K562 (cell line): Measurements from ENCODE around the gene HRH4. TPM values are rescaled to one million over a fixed set of nuclear protein-coding genes. Genes with fewer than 3 reads are reported as not detected.

Experiments used
- ATAC-seq: fragments of 200-7000 bp; cut with Tn5 transposase; 3 replicates; pipeline ENCODE4 v1.9.1; 2020; ENCODE audit warnings: moderate library complexity
- BruUV-seq: library from RNA; stranded (reverse); fragments of 400-500 nt; replicated peaks from 2 replicates; lab custom pipeline; 2021; lab: Mats Ljungman, UMichigan
- CTCF ChIA-PET: fragments of 300-600 bp; formaldehyde crosslinking; extraction: SDS; loops from one replicate; lab custom pipeline; 2021; ENCODE audit warnings: low intra/inter-chr PET ratio; lab: Yijun Ruan, JAX
- POLR2A ChIA-PET: fragments of 300-600, 350-650 bp; sonication (Branson Sonifier 250); formaldehyde crosslinking; extraction: SDS; loops from one replicate; lab custom pipeline; 2021; ENCODE audit warnings: antibody characterized with exemption, inconsistent platforms; lab: Yijun Ruan, JAX
- DNase-seq, 4 experiments: peaks; one replicate each; pipeline versions ENCODE4 v3.0.0 to v3.0.0-alpha.2; 2011 to 2018; ENCODE audit warnings: low spot score in 3 of 4, mixed read lengths in 3 of 4; ENCODE audit errors: extremely low read depth in 1 of 4
- FAIRE-seq: peaks from 2 replicates; lab custom pipeline; 2011; peaks lifted over from hg19 to GRCh38; lab: Jason Lieb, UNC
- H2AFZ ChIP-seq: 2 replicates; pipeline ENCODE4 v1.6.0; 2011; ENCODE audit warnings: low read depth, low read length, control low read depth, inconsistent platforms
- H3K27ac ChIP-seq: fragments of 200-600 bp; 3 replicates; pipeline ENCODE4 v1.8.0; 2011; ENCODE audit warnings: low read depth, mild to moderate bottlenecking, control low read depth, inconsistent platforms, low read length, moderate library complexity, mixed read lengths; ENCODE audit errors: extremely low read depth
- H3K27me3 ChIP-seq, 2 experiments: fragments of 300-600 bp in 1 of 2; 2 replicates in 1 of 2; 3 replicates in 1 of 2; pipeline versions ENCODE4 v1.6.0 to v1.8.0; 2011; ENCODE audit warnings: inconsistent platforms in 2 of 2, low read length in 2 of 2, mild to moderate bottlenecking in 1 of 2, mixed read lengths in 1 of 2, moderate library complexity in 1 of 2; ENCODE audit not compliant: control insufficient read depth in 2 of 2, insufficient read depth in 2 of 2
- H3K36me3 ChIP-seq: fragments of 300-600 bp; 3 replicates; pipeline ENCODE4 v1.8.0; 2011; ENCODE audit warnings: mild to moderate bottlenecking, low read length, inconsistent platforms; ENCODE audit not compliant: control insufficient read depth, insufficient read depth
- H3K4me1 ChIP-seq, 2 experiments: fragments of 200-600 bp in 1 of 2; replicated peaks in 1 of 2; 2 replicates in 1 of 2; 3 replicates in 1 of 2; pipeline versions ENCODE4 v1.5.1 to v1.8.0; 2011; ENCODE audit warnings: inconsistent platforms in 2 of 2, low read length in 2 of 2, mild to moderate bottlenecking in 1 of 2, mixed read lengths in 1 of 2, moderate library complexity in 1 of 2; ENCODE audit not compliant: control insufficient read depth in 2 of 2, insufficient read depth in 2 of 2
- H3K4me2 ChIP-seq: 2 replicates; pipeline ENCODE4 v1.6.1; 2011; ENCODE audit warnings: low read length, control low read depth, inconsistent platforms, mixed read lengths; ENCODE audit not compliant: insufficient read depth
- H3K4me3 ChIP-seq: fragments of 200-600 bp; sonication (generic), shearing (Covaris generic); 2 replicates; pipeline ENCODE4 v1.5.1; 2016; ENCODE audit warnings: control low read depth, inconsistent platforms
- H3K79me2 ChIP-seq: fragments of 200-600 bp; 3 replicates; pipeline ENCODE4 v1.8.0; 2011; ENCODE audit warnings: low read length, inconsistent platforms; ENCODE audit not compliant: control insufficient read depth, insufficient read depth
- H3K9ac ChIP-seq, 2 experiments: 2 replicates each; pipeline versions ENCODE4 v1.6.0 to v1.6.1; 2011; ENCODE audit warnings: low read depth in 2 of 2, low read length in 2 of 2, control low read depth in 1 of 2, inconsistent platforms in 1 of 2, mild to moderate bottlenecking in 1 of 2, mixed read lengths in 1 of 2; ENCODE audit not compliant: insufficient read depth in 1 of 2
- H3K9me1 ChIP-seq: one replicate; pipeline ENCODE4 v1.6.0; 2011; ENCODE audit warnings: inconsistent platforms, mild to moderate bottlenecking, low read length, moderate library complexity; ENCODE audit not compliant: control insufficient read depth, insufficient read depth
- H3K9me3 ChIP-seq: replicated peaks from 2 replicates; pipeline ENCODE4 v1.5.1; 2011; ENCODE audit warnings: low read depth, low read length, inconsistent platforms; ENCODE audit not compliant: control insufficient read depth, insufficient read depth
- H4K20me1 ChIP-seq: replicated peaks from 2 replicates; pipeline ENCODE4 v1.6.1; 2011; ENCODE audit warnings: low read length, inconsistent platforms, mixed read lengths; ENCODE audit not compliant: control insufficient read depth, insufficient read depth
- BHLHE40 ChIP-seq: IDR thresholded peaks from 2 replicates; pipeline ENCODE4 v1.6.1; 2011; ENCODE audit warnings: low read length, improper control_type of control experiment
- CBX2 ChIP-seq: fragments of 200-600 bp; sonication (generic); IDR thresholded peaks from one replicate; pipeline ENCODE4 v1.6.1; 2012; ENCODE audit warnings: mild to moderate bottlenecking, low read length, inconsistent platforms; ENCODE audit not compliant: insufficient read depth, poor library complexity, severe bottlenecking
- CEBPZ ChIP-seq: fragments of 150-350 bp; IDR thresholded peaks from 2 replicates; pipeline ENCODE4 v1.6.1; 2014; ENCODE audit warnings: low read depth, mild to moderate bottlenecking, low read length, borderline replicate concordance
- CXXC5 ChIP-seq: fragments of 250-450 bp; sonication (Bioruptor Pico); IDR thresholded peaks from 2 replicates; pipeline ENCODE4 v1.8.0; 2022; ENCODE audit warnings: inconsistent platforms, mild to moderate bottlenecking, moderate library complexity
- EHMT2 ChIP-seq: fragments of 450-650 bp; IDR thresholded peaks from 2 replicates; pipeline ENCODE4 v1.6.1; 2018; ENCODE audit warnings: antibody characterized with exemption
- GTF2E2 ChIP-seq: fragments of 200-800 bp; sonication (Bioruptor generic); IDR thresholded peaks from 2 replicates; pipeline ENCODE4 v1.6.1; 2016; ENCODE audit warnings: missing genetic modification characterization, missing compliant biosample characterization
- MTA2 ChIP-seq: fragments of 450-650 bp; IDR thresholded peaks from 2 replicates; pipeline ENCODE4 v1.6.1; 2016; ENCODE audit warnings: low read depth
- NCOA4 ChIP-seq: fragments of 450-650 bp; IDR thresholded peaks from 2 replicates; pipeline ENCODE4 v1.6.1; 2018; ENCODE audit warnings: mild to moderate bottlenecking; ENCODE audit not compliant: partially characterized antibody
- NFIC ChIP-seq: fragments of 450-650 bp; IDR thresholded peaks from 2 replicates; pipeline ENCODE4 v1.6.1; 2017; ENCODE audit warnings: mild to moderate bottlenecking, inconsistent platforms
- NR2C2 ChIP-seq, 2 experiments: fragments of 200-800 bp in 1 of 2; sonication (Bioruptor generic) in 1 of 2; sonication (generic) in 1 of 2; formaldehyde crosslinking in 1 of 2; IDR thresholded peaks; 2 replicates each; pipeline versions ENCODE4 v1.6.1 to v1.8.0; 2016 to 2022; ENCODE audit warnings: mild to moderate bottlenecking in 1 of 2, missing compliant biosample characterization in 1 of 2, missing genetic modification characterization in 1 of 2, missing genetic modification reagents in 1 of 2
- RBM15 ChIP-seq: fragments of 200-400 bp; formaldehyde crosslinking; IDR thresholded peaks from 2 replicates; pipeline ENCODE4 v1.6.1; 2018; ENCODE audit warnings: mild to moderate bottlenecking, low read length, moderate library complexity; ENCODE audit not compliant: insufficient read depth
- RFX1 ChIP-seq: fragments of 450-650 bp; IDR thresholded peaks from 2 replicates; pipeline ENCODE4 v1.6.1; 2016; ENCODE audit warnings: mild to moderate bottlenecking, moderate library complexity
- TAL1 ChIP-seq: fragments of 450-650 bp; IDR thresholded peaks from 2 replicates; pipeline ENCODE4 v1.6.1; 2016; ENCODE audit warnings: mild to moderate bottlenecking
- TFE3 ChIP-seq: fragments of 450-650 bp; formaldehyde crosslinking; IDR thresholded peaks from 2 replicates; pipeline ENCODE4 v1.4.0; 2020; ENCODE audit warnings: mild to moderate bottlenecking, mixed read lengths
- ZNF444 ChIP-seq: fragments of 250-450 bp; sonication (Bioruptor Pico); IDR thresholded peaks from 2 replicates; pipeline ENCODE4 v1.4.0; 2020; ENCODE audit warnings: mild to moderate bottlenecking, moderate library complexity
- ZNF766 ChIP-seq: fragments of 200-800 bp; sonication (Bioruptor generic); conservative IDR thresholded peaks from 2 replicates; pipeline ENCODE4 v1.6.1; 2016; ENCODE audit warnings: missing genetic modification characterization, missing compliant biosample characterization
- WGBS: fragments of 100-300 bp; shearing (Covaris generic); methylation state at CpG from one replicate; pipeline ENCODE4 v1.1.6; 2016; ENCODE audit warnings: low coverage, mixed read lengths; ENCODE audit not compliant: insufficient coverage; ENCODE audit errors: missing lambda C conversion rate; 5-methylcytosine and 5-hydroxymethylcytosine counted together
- in situ Hi-C: fragments of 300-500 bp; cut with MboI; formaldehyde crosslinking; loops from 4 replicates; pipeline ENCODE4 v1.15.0; 2018; ENCODE audit warnings: inconsistent platforms, mixed read lengths
- intact Hi-C: fragments of 100-400 bp; cut with micrococcal nuclease; formaldehyde crosslinking; loops from 2 replicates; pipeline ENCODE4 v1.14.2; 2022
- polyA plus RNA-seq, 8 experiments: library from polyadenylated mRNA; depleted of rRNA in 4 of 8; stranded (reverse) in 5 of 8; unstranded in 3 of 8; fragments of >200 nt; fragmentation: Nextera tagmentation in 2 of 8; fragmentation: Illumina TruSeq in 1 of 8; extraction: Ambion mirVana in 2 of 8; extraction: Trizol in 1 of 8; gene quantifications; 2 replicates each; pipeline versions ENCODE4 v1.2.1 to v1.2.3, GENCODE V29; 2011 to 2014; ENCODE audit warnings: inconsistent platforms in 1 of 8, missing spikeins in 1 of 8
- total RNA-seq, 7 experiments: library from RNA; depleted of rRNA in 6 of 7; stranded (reverse); fragments of >200 nt in 6 of 7; fragmentation: Illumina TruSeq in 2 of 7; extraction: Trizol in 2 of 7; gene quantifications; 2 replicates each; pipeline versions ENCODE4 v1.2.1 to v1.2.3, GENCODE V29; 2011 to 2021; ENCODE audit warnings: low replicate concordance in 1 of 7

HRH4 gene
- total and polyA plus RNA-seq, 9 of the 15 experiments (the other 6 are each of a cell fraction or from before 2014, with no cell fraction given) = not detected

GRCh38 chr18:24502667-24503523 is 42.5 kb downstream of the HRH4 start:
- H3K4me3 ChIP-seq = no peak overlapping the region
- peaks cover 0 to 7% of the 10 kb centered on the region in 2 experiments; a peak in 2 of 5 replicates for H3K27me3 ChIP-seq
- in situ Hi-C loops = no loop called here
- no peak overlapping the region for H2AFZ ChIP-seq
- H3K27ac ChIP-seq = no peak overlapping the region
- TF ChIP-seq ZNF766 = no peak
- TF ChIP-seq GTF2E2 (tag) = no peak
- TF ChIP-seq RFX1 = no peak
- no peak for TF ChIP-seq TFE3 (CRISPR knock-in tag)
- no peak for TF ChIP-seq ZNF444
- no peak for TF ChIP-seq CEBPZ
- TF ChIP-seq BHLHE40 = no peak
- TF ChIP-seq NCOA4 = no peak
- TF ChIP-seq CBX2 = no peak
- no peak for TF ChIP-seq EHMT2
- TF ChIP-seq RBM15 = no peak
- TF ChIP-seq TAL1 = no peak
- no peak for TF ChIP-seq NFIC
- no peak for TF ChIP-seq MTA2
- TF ChIP-seq NR2C2 (CRISPR knock-in tag; IDR thresholded peaks at IDR 0.05) = no peak
- TF ChIP-seq NR2C2 (tag; IDR thresholded peaks at IDR 0.05) = no peak
- no peak for TF ChIP-seq CXXC5 (CRISPR knock-in tag)
- TF ChIP-seq, all 486 proteins: peak for 0
- Histone ChIP-seq H3K79me2 (no peaks in the 10 kb centered on the region), H3K9me3 (no peaks in the 10 kb centered on the region), H3K4me2 (no peak overlapping the region), H3K4me1 (no peaks in the 10 kb centered on the region), H3K9ac (no peak overlapping the region), H4K20me1 (no peaks in the 10 kb centered on the region), H3K9me1 (no peaks in the 10 kb centered on the region), H3K36me3 (no peaks in the 10 kb centered on the region)
- under 1% methylated on average over 7 of the region's 7 CpGs for WGBS
- CTCF ChIA-PET = no interaction called here
- POLR2A ChIA-PET = interaction anchor here (1.4 kb wide), 1 partner anchor 14 kb away, joined by 3 read pairs; no protein-coding TSS in a partner anchor
- intact Hi-C loops = no loop called here
- FAIRE-seq (no peak), DNase-seq (no peak), ATAC-seq (no peak)
- BruUV-seq = no TSS peak
